Tibial artery (tissue), 4 donors: ENCODE results near the gene NAT9.
A peak's percentile ranks its signal among the peaks of the same experiment; 100 is the strongest.

ENCODE experiments used
- DNase-seq, 2 donors: peaks; one replicate each; pipeline ENCODE4 v3.0.0-alpha.2; 2019
- H3K27ac ChIP-seq, 2 donors: fragments of 200-600 bp; sonication (generic) in 1 of 2; 1 replicate in 1 of 2; 2 replicates in 1 of 2; pipeline ENCODE4 v1.5.1; 2018 to 2019; ENCODE audit warnings: mild to moderate bottlenecking in 1 of 2
- H3K27me3 ChIP-seq, 2 donors: fragments of 200-600 bp; sonication (generic) in 1 of 2; one replicate each; pipeline versions ENCODE4 v1.5.1 to v1.6.0; 2016 to 2019
- H3K36me3 ChIP-seq, 3 donors: fragments of 200-600 bp; sonication (generic) in 2 of 3; one replicate each; pipeline ENCODE4 v1.5.1; 2016 to 2019; ENCODE audit warnings: mild to moderate bottlenecking in 2 of 3
- H3K4me1 ChIP-seq, 4 donors: fragments of 200-600 bp; sonication (generic) in 2 of 4; 1 replicate in 3 of 4; 2 replicates in 1 of 4; pipeline ENCODE4 v1.5.1; 2016 to 2019
- H3K4me3 ChIP-seq, 2 donors: fragments of 200-600 bp; sonication (generic) in 1 of 2; 1 replicate in 1 of 2; 2 replicates in 1 of 2; pipeline ENCODE4 v1.5.1; 2018 to 2019; ENCODE audit warnings: mild to moderate bottlenecking in 2 of 2
- H3K9me3 ChIP-seq, 3 donors: fragments of 200-600 bp; sonication (generic) in 1 of 3; one replicate each; pipeline ENCODE4 v1.5.1; 2016 to 2019
- CTCF ChIP-seq, 2 experiments: fragments of 200-600 bp in 1 of 2; fragments of 450-650 bp in 1 of 2; IDR thresholded peaks; one replicate each; pipeline ENCODE4 v1.5.1; 2017 to 2019; ENCODE audit warnings: antibody characterized with exemption in 2 of 2, mild to moderate bottlenecking in 1 of 2, moderate library complexity in 1 of 2
- intact Hi-C: fragments of 100-400 bp; cut with DNase I; formaldehyde crosslinking; loops from one replicate; pipeline ENCODE4 v1.15.0; 2023; ENCODE audit warnings: low total_unique reads

NAT9 gene

GRCh38 chr17:74754832-74755231 is 21.3 kb downstream of the NAT9 start:
- Histone ChIP-seq H3K27me3 (no peaks in the 10 kb centered on the region), H3K4me3 (no peak overlapping the region), H3K9me3 (no peaks in the 10 kb centered on the region), H3K4me1 (peaks cover 0 to 51% (median 35%) of the 10 kb centered on the region in 4 donors), H3K36me3 (no peaks in the 10 kb centered on the region), H3K27ac (no peak overlapping the region)
- intact Hi-C loops = no loop called here
- TF ChIP-seq CTCF (IDR thresholded peaks at IDR 0.05) = no peak
- no peak for DNase-seq

GRCh38 chr17:74752822-74753401 is 23.2 kb downstream of the NAT9 start:
- intact Hi-C loops = no loop called here
- TF ChIP-seq CTCF (IDR thresholded peaks at IDR 0.05) = no peak
- H3K27ac ChIP-seq = no peak overlapping the region

GRCh38 chr17:74752415-74752814 is 23.7 kb downstream of the NAT9 start:
- H3K27ac ChIP-seq = no peak overlapping the region
- no peak overlapping the region for H3K4me3 ChIP-seq
- no peak for TF ChIP-seq CTCF (IDR thresholded peaks at IDR 0.05)
- intact Hi-C loops = no loop called here
- H3K27me3 ChIP-seq = no peaks in the 10 kb centered on the region
- peaks cover 0 to 42% (median 31%) of the 10 kb centered on the region in 4 donors for H3K4me1 ChIP-seq
- H3K36me3 ChIP-seq = no peaks in the 10 kb centered on the region
- no peak for DNase-seq
- H3K9me3 ChIP-seq = no peaks in the 10 kb centered on the region

More at GRCh38 chr17:74752822-74753401, 23.2 kb downstream of the NAT9 start:
- Histone ChIP-seq H3K4me3 (no peak overlapping the region), H3K27me3 (no peaks in the 10 kb centered on the region), H3K4me1 (peaks cover 0 to 42% (median 30%) of the 10 kb centered on the region in 4 donors), H3K36me3 (no peaks in the 10 kb centered on the region), H3K9me3 (no peaks in the 10 kb centered on the region)
- DNase-seq = no peak

GRCh38 chr17:74750327-74751069 is 25.6 kb downstream of the NAT9 start:
- peaks cover 0 to 43% (median 32%) of the 10 kb centered on the region in 4 donors for H3K4me1 ChIP-seq
- TF ChIP-seq CTCF (IDR thresholded peaks at IDR 0.05) = no peak
- no peaks in the 10 kb centered on the region for H3K27me3 ChIP-seq
- intact Hi-C loops = no loop called here
- no peaks in the 10 kb centered on the region for H3K9me3 ChIP-seq
- H3K27ac ChIP-seq = peak overlapping the region; percentile 80 to 89
- H3K36me3 ChIP-seq = no peaks in the 10 kb centered on the region
- DNase-seq = no peak
- H3K4me3 ChIP-seq = peak overlapping the region; percentile 95 to 98

- intact Hi-C loops = no loop called here
- Histone ChIP-seq H3K36me3 (no peaks in the 10 kb centered on the region), H3K27ac (peak overlapping the region; percentile 80 to 89), H3K4me3 (peak overlapping the region; percentile 95 to 98), H3K9me3 (no peaks in the 10 kb centered on the region), H3K27me3 (no peaks in the 10 kb centered on the region), H3K4me1 (peaks cover 0 to 43% (median 33%) of the 10 kb centered on the region in 4 donors)
- no peak for TF ChIP-seq CTCF (IDR thresholded peaks at IDR 0.05)
- DNase-seq = no peak
These were observed 26.2 kb downstream of the NAT9 start for GRCh38 chr17:74750039-74750326.
